ENCODE measurements around the gene HAPLN2.

GRCh38 chr1:156664046-156664766 lies 45.0 kb downstream of the HAPLN2 start:
- no peak for TF ChIP-seq CTCF (IDR thresholded peaks at IDR 0.05; ENCODE audit: poor library complexity)
- no peak for TF ChIP-seq EZH2 (IDR thresholded peaks at IDR 0.05; ENCODE audit: borderline replicate concordance)
- TF ChIP-seq EZH2phosphoT487 (IDR thresholded peaks at IDR 0.05; ENCODE audit: low read depth, severe bottlenecking, unreplicated experiment) = no peak

Data from hepatocyte (in vitro differentiated cells).